Hippocampal formation (tissue), 2 donors: ENCODE results near the gene PFKFB4.
"Not testable (repeated sequence)": the region's sequence is repeated elsewhere in the genome, so short reads cannot be mapped to it uniquely, and the experiment has no call there.

Source experiments
- DNase-seq, 2 donors: peaks; one replicate each; lab custom pipeline; 2025; lab: John Stamatoyannopoulos, UW

PFKFB4 gene

DNA sequence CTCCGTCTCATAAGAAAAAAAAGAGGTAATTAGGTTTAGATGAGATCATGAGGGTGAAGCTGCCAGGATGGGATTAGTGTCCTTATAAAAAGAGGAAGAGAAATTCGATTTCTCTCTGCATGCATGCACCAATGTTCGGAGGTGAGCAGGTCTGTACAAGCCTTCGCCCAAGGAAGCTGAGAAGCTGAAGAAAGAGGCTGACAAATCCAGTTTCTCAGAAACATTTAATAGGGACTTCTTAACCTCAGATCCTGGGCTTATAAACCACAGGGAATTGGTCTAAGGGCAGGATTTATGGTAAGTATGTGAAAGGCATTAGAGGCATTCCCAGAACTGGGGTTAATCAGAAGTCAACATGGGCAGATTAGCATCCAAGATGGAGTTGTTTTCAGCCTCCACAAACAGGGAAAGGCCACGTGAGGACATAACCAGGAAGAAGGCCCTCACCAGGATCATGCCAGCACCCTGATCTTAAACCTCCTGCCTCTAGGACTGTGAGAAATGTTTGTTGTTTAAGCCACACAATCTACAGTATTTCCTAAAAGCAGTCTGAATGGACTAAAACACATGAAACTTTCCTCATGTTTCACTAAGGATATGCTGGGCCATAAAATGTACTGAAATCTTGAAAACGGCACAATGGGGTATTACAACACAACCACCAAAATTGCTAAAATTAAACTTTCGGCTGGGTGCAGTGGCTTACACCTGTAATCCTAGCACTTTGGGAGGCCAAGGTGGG is 64.0 kb downstream of the PFKFB4 start:
- no peak for DNase-seq

DNA sequence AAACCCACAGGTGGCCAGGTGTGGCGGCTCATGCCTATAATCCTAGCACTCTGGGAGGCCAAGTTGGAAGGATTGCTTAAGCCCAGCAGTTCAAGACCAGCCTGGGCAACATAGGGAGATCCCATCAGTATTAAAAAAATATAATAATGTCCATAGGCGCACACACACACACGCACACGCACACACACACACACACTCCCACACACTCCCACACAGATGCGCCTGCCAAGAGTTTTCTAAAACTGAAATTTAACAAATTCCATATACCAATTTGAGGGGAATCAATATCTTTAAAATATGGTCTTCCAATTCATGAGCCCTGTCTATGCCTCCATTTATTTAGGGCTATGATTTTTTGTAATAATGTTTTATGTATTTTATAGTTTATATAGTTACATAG is 69.7 kb downstream of the PFKFB4 start:
- DNase-seq, result no peak

DNA sequence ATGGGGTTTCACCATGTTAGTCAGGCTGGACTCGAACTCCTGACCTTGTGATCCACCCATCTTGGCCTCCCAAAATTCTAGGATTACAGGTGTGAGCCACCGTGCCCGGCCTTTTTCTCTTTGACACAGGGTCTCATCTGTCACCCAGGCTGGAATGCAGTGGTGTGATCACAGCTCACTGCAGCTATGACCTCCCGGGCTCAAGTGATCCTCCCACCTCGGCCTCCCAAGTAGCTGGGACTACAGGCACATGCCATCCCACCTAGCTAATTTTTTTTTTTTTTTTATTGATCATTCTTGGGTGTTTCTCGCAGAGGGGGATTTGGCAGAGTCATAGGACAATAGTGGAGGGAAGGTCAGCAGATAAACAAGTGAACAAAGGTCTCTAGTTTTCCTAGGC is 73.8 kb downstream of the PFKFB4 start:
- DNase-seq, result not testable (repeated sequence)

GRCh38 chr3:48480891-48481290 is 75.7 kb downstream of the PFKFB4 start:
- DNase-seq, result not testable (repeated sequence)

DNA sequence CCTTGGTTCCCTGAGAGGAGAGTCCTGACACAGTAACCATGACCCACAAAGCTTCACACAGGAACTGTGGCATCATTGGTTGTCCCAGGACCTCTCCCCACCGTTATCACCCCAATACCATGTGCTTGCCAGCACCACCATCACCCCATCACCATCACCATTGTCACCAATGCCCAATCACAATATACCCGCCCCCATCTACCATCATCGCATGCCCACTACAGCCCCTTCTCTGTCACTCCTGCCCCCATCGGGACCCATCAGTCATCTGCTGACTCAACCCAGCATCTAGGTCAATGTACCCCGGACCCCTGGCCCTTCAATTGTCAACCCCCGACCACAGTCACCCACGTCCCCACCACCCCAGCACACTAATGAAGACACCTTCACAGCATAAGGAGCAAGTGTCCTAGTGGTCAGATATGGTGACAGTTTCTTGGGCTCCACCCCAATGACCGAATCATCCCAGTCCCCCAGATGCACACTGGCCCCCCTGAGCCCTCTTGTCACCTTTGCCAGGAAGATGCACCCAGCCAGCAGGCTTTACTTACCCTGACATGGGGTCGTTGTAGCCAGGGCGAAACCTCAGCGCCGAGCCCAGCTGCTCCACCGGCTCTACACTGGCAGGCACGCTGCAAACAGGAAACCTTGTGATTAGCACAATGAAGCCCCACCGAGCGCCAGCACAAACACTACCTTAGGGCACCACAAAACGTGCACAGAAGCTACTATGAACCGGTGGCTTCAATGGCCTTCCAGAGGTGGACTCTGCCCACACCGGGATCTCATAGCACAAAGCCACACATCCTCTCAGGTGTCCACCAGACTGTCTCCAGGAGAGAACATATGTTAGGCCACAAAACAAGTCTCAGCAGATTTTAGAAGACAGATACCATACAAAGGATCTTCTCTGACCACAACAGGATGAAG is 77.7 kb downstream of the PFKFB4 start:
- no peak for DNase-seq

- no peak for DNase-seq
Measured at GRCh38 chr3:48477959-48478520, 78.6 kb downstream of the PFKFB4 start.

- DNase-seq, result no peak
Measured at GRCh38 chr3:48476426-48477053, 80.1 kb downstream of the PFKFB4 start.

DNA sequence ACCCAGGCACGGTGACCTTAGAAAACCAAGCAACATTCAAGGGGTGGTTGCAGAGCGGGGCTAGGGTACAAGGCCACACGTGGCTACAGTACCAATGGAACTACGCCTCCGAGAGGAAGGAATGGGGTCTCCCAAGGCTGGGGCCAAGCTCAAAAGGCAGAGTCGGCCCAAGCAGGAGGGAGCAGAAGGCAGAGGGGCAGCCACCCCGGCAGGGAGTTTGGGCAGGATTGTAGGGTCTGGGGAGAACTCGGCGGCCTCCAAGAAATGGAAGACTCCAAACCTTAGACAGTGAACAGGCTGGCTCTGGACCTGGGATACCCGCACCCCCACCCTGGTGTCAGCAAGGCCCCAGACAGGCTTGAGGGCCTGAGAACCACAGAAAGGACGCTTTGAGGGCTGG is 81.4 kb downstream of the PFKFB4 start:
- DNase-seq, result no peak

GRCh38 chr3:48474619-48475018 is 82.0 kb downstream of the PFKFB4 start:
- DNase-seq, result no peak

- not testable (repeated sequence) for DNase-seq
Measured at GRCh38 chr3:48474031-48474430, 82.6 kb downstream of the PFKFB4 start.

GRCh38 chr3:48473617-48473952 is 83.0 kb downstream of the PFKFB4 start:
- DNase-seq, result no peak

DNA sequence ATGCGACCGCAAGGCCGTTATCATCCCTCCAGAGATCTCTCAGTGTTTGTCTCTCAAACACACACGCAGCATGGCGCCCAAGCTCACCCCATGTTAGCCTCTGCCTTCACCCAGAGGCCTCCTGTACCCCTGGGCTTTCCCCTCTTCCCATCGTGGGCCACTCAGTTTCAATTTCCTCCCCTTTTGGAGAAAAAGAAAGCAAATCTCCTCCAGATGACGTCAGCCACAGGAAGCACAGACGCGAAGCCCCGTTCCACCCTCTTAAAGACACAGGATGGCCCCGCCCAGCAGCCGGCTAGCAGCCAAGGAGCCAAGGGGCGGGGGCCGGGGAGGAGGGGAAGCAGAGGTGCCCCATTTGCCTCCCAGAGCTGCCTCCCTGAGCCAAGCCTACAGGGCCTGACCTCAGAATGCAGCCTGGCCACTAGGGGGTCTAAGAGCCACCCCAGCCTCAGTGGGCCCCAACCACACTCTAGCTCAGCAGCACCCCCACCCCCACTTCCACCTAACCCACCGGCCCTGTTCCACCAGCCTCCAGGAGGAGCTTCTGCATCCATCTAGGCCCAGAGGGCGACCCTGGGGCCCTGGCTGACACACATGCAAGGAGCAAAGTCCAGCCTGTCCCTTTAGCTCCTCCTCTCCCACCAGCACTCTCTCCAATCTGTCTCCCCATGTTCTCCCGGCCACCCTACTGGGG is 83.5 kb downstream of the PFKFB4 start:
- peak; percentile 77 to 78 for DNase-seq

DNA sequence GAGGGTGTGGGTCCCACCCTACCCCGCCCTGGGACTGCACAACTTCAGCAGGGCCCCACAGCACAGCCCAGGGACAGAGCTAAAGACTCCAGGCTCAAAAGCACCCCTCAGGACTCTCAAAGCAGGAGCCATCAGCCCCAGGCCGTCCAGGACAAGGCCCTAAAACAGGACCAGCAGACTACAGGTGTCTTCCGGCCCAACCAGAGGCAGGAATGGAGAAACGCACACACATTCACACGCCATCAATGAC is 84.0 kb downstream of the PFKFB4 start:
- DNase-seq, result no peak

GRCh38 chr3:48470286-48470685 is 86.3 kb downstream of the PFKFB4 start:
- no peak for DNase-seq

DNA sequence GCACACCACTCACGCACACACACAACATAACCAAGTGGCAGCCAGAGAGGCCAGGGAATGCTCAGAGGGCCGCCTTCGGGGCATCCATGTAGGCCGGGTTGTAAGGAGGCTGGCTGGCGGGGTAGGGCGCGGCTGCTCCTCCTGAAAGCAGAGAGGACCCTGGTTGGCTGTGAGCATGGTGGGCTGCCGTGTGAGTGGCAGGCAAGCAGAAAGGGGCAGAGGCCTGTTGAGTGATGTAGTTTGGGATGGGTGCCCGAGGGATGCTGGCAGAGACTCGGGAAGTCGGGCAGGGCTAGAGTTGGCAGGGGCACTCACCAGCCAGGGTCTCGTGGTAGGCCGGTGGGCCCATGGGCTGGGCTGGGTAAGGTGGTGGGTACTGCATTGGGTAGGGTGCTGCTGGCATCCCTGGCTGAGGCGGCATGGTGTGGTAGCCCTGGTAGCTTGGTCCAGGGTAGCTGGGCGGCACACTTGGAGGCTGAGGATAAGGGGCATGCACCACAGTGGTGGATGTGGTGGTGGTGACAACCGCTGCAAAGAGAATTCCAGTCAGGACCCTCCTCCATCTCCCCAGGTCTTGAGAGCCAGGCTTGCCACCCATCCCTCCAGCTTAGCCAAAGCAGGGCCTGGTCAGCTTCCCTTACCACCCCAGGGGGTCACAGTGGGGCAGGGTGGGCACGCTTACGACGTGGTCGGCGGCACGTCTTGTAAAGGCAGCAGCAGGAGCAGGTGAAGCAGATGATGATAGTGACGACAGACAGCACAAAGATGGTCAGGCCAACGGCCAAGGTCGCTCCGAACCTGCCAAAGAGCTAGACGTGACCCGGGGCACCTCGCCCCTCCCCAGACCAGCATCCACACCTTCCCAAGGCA is 87.3 kb downstream of the PFKFB4 start:
- DNase-seq, result no peak

GRCh38 chr3:48468329-48468731 is 88.3 kb downstream of the PFKFB4 start:
- DNase-seq, result no peak
